HG03575 (cell line): ENCODE data around the gene FUT3.
"Not testable (repeated sequence)": the region's sequence is repeated elsewhere in the genome, so short reads cannot be mapped to it uniquely, and the experiment has no call there.

Source experiments
- ATAC-seq: cut with Tn5 transposase; IDR thresholded peaks from one replicate; pipeline ENCODE4 v1.9.1; 2021; ENCODE audit not compliant: unreplicated experiment, insufficient number of reproducible peaks, low FRiP score; ENCODE audit errors: extremely low read depth

The FUT3 gene

GRCh38 chr19:5851302-5851701, at the start of gene FUT3:
FUT3 (minus strand) TSS chr19:5851449.
- ATAC-seq: no peak

DNA sequence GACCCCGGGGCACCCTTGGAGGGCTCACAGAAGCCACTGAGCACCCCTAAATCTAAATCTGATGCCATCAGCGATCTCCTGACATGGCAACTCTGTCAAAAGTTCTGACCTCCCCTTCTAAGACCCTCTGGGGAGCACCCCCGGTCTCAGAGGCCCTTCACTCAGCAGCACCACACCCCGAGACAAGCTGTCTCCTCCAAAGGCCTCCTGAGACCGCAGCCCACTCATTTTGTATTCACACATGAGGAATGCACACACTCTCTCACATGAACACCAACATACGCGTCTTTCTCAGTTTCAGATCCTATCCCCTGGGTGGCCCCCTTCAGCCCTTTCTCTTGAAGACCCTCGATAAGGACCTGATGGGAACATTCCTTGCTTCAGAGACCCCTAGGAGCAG, 49.7 kb upstream of the FUT3 start:
- no peak for ATAC-seq

DNA sequence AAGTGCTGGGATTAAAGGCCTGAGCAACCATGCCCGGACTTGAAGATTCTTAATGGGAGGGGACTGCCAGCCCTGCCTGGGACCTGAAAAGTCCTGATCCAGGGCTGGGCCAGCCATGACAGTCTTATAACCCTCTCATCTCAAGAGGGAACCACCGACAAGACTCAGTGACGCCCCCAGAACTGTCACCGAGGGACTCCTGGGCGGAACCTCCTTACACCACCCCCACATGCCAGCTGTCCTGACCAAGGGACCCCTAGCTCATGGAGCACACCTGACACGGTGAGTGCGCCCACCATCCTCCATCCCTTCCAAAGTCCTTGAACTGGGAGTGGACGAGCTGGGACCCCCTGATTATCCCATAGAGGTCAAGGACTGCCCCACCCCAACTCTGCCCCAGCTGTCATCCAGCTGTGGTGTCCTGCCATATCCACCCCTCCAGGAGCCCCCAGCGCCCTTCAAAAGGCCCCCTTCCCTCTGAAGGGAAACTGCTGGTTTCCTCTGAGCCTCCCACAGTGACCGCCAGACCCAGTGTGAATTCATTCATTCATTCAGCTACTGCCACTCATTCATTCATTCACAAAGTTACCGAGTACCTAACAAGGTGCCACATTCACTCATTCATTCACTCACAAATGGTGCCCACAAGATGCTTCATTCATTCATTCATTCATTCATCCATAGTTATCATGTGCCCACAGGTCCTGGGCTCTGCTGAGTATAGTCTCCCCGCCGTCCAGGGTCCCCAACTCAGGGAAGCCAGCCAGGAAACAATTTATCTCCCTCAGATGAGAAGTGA, 48.7 kb upstream of the FUT3 start:
- no peak for ATAC-seq

- no peak for ATAC-seq
Observed at GRCh38 chr19:5897189-5897969, 46.1 kb upstream of the FUT3 start.

GRCh38 chr19:5896365-5897076, 45.3 kb upstream of the FUT3 start:
- ATAC-seq: no peak

- no peak for ATAC-seq
Observed at GRCh38 chr19:5895890-5896289, 44.6 kb upstream of the FUT3 start.

DNA sequence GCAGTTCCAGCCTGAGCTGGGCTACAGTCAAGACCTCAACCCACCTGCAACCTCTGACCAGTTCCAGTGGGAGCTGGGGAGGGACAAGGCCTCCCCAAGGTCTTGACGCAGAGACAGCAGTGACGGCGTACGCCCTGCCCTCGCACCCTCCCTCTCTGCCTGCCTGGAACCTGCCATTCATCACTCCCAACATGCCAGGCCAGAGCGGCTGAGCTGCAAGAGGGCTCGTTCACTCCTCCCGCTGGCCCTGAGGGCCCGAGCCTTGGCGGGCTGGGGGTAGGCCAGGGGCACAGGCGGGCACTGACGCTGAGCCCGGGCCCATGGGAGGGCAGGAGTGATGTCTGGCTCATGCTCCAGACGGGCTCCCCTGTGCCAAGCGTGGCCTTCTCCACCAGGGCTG, 44.2 kb upstream of the FUT3 start:
- no peak for ATAC-seq

GRCh38 chr19:5894704-5895349, 43.6 kb upstream of the FUT3 start:
- no peak for ATAC-seq

DNA sequence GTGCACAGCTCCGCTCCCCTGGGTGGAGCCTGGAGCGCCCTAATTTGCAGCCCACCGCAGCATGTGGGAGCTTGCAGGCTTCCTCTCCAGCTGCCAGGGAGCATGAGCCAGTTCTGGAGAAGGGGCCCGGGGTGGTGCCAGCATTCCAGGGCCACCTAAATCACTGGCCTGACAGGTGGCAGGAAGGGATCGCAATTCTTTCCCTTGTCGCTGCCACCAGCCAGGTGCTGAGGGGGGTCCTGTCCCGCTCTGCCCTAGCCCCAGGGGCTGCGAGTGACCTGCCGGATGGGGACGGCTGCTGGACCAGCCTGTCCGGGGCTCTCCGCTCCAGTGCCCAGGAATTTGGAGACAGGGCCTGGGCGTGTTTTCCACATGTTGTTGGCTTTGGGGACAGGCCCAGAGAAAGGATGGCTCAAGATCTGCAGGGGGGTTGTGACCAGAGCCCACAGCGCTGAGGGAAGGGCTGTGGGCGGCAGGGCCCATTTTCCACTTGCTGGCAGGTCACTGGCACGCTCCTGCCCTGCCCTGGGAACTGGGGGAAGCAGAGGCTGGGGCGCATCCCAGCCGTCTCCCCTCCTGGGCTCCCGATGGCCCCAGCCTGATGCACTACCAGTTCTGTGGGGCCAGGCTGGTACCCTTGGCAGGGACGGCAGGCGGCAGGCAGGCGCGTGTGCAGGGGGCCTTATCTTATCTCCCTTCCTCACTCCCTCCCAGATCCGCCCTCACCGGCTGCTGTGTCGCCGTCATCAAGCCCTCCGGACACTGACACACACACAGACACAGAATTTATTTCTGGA, 42.9 kb upstream of the FUT3 start:
- no peak for ATAC-seq

GRCh38 chr19:5893296-5893903, 42.2 kb upstream of the FUT3 start:
- ATAC-seq: no peak

DNA sequence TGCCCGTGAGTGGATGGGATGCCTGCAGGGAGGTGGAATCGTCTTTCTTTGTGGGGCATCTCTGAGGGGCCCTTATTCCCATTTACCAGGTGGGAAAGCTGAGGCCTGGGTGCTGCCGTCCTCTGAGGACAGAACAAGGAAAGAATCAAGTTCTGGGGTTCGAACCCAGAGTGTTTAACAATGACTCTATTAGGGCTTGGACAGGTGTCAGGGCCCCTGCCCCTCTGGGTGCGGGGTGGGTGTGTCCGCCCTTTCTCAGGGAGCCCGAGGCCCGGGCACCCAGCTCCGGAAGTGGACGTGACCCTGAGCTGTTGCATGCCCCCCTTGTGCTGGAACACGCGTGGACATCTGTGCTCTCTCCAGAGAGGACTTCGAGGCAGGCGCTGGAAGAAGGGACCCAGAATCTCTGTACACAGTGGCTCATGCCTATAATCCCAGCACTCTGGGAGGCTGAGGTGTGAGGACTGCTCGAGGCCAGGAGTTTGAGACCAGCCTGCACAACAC, 41.6 kb upstream of the FUT3 start:
- ATAC-seq: no peak

- ATAC-seq: no peak
Observed at GRCh38 chr19:5891938-5892771, 40.9 kb upstream of the FUT3 start.

- ATAC-seq: no peak
Observed at GRCh38 chr19:5891572-5891937, 40.3 kb upstream of the FUT3 start.

GRCh38 chr19:5890099-5890498, 38.9 kb upstream of the FUT3 start:
- no peak for ATAC-seq

GRCh38 chr19:5889288-5889971, 38.2 kb upstream of the FUT3 start:
- ATAC-seq: no peak

GRCh38 chr19:5884065-5884811, 33.0 kb upstream of the FUT3 start:
- not testable (repeated sequence) for ATAC-seq
